ENCODE measurements around the gene DOCK4.

The DOCK4 gene

DNA sequence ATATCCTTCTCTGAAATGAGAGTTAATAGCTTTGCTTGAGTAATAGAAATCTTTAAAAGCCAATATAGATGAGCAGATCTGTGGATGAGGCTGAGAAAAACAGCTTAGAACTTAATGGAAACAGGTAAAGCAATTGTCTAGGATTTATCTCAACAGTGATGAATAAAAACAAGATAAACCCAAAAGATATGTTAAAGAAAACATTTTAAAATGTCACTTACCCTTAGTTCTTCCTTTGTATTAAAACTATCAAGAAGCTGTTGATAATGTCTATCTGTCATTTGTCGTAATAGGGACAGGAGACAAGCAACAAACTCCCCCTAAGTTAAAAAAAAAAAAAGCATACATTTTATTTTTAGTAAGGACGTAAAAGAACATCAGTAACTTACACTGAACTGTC, 371.8 kb downstream of the DOCK4 start:
- TF ChIP-seq CTCF (IDR thresholded peaks at IDR 0.05; ENCODE audit: extremely low read depth, missing control alignments): no peak

DNA sequence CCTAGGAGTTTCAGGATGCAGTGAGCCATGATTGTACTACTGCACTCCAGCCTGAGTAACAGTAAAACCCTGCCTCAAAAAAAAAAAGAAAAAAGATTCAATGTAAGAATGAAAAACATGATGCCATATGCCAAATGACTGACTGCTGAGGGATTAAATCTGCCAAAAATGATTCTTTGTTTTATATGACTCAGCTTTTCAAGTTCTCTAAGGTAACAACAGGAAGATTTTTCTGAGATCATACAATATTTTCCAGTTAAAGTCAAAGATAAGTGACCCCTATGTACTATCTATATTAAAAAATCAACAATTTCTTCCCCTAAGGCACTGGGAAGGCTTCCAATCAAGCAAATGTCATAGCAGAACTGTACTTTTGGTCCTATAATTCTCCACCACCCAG, 372.7 kb downstream of the DOCK4 start:
- TF ChIP-seq CTCF (IDR thresholded peaks at IDR 0.05; ENCODE audit: extremely low read depth, missing control alignments): no peak
- no peak for DNase-seq (ENCODE audit: low spot score)

More for the DNA sequence above, 371.8 kb downstream of the DOCK4 start:
- no peak for DNase-seq (ENCODE audit: low spot score)

DNA sequence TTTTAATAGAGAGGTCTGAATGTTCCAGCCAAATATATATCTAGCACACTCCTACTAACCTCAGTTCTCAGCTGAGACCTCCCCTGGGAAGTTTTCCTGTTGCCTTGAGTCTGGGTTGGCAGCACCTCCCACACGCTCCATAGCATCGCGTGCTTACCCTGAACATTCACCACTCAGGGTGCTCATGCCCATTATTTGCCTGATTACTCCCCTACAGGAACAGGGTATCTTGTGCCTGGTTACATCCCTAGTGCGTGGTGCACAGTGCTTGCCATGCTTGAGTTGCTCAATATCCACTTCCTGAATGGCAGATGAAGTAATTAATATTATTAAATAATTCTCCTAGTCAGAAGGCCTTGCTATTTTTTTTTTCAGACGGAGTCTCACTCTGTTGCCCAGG, 374.0 kb downstream of the DOCK4 start:
- DNase-seq (ENCODE audit: low spot score): no peak
- TF ChIP-seq CTCF (IDR thresholded peaks at IDR 0.05; ENCODE audit: extremely low read depth, missing control alignments): no peak

GRCh38 chr7:111829221-111829620, 377.0 kb downstream of the DOCK4 start:
- DNase-seq (ENCODE audit: low spot score): no peak
- TF ChIP-seq CTCF (IDR thresholded peaks at IDR 0.05; ENCODE audit: extremely low read depth, missing control alignments): no peak

DNA sequence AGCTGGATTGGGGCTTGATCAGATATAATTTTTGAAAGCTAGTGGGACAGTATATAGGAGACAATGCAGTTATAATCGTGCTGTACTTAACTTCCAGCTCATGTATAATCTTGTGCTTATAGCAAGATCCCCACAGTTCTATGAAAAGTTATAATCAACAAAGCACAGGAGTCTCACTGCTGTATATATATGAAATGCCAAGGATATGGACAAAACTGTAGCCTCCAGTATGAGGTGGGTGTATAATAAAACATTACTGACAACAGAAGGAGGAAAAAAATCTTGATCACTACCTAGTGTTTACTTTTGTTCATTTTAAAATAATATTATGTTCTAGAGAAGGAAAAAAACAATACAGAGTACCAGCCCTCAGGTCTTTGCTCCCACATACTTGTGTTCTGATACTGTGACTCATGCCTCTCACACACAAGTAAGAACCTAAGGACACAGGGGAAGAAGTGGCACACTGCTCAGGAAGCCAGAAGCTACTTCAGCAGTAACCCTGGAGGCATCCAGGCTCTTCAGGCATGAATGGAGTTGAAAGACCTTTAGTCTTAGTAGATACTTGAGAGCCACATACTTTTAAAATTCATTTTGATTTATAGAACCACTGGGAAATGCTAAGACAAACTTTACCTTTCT, 378.2 kb downstream of the DOCK4 start:
- DNase-seq (ENCODE audit: low spot score): no peak
- TF ChIP-seq CTCF (IDR thresholded peaks at IDR 0.05; ENCODE audit: extremely low read depth, missing control alignments): no peak

GRCh38 chr7:111825046-111825445, 381.2 kb downstream of the DOCK4 start:
- DNase-seq (ENCODE audit: low spot score): no peak
- TF ChIP-seq CTCF (IDR thresholded peaks at IDR 0.05; ENCODE audit: extremely low read depth, missing control alignments): no peak

GRCh38 chr7:111823826-111824225, 382.4 kb downstream of the DOCK4 start:
- DNase-seq (ENCODE audit: low spot score): no peak
- no peak for TF ChIP-seq CTCF (IDR thresholded peaks at IDR 0.05; ENCODE audit: extremely low read depth, missing control alignments)
